A204.1 (cell line): ENCODE results near the gene HMG20B.

ENCODE experiments used
- FAIRE-seq: peaks from 2 replicates; lab custom pipeline; 2012; peaks lifted over from hg19 to GRCh38; lab: Jason Lieb, UNC

The HMG20B gene

DNA sequence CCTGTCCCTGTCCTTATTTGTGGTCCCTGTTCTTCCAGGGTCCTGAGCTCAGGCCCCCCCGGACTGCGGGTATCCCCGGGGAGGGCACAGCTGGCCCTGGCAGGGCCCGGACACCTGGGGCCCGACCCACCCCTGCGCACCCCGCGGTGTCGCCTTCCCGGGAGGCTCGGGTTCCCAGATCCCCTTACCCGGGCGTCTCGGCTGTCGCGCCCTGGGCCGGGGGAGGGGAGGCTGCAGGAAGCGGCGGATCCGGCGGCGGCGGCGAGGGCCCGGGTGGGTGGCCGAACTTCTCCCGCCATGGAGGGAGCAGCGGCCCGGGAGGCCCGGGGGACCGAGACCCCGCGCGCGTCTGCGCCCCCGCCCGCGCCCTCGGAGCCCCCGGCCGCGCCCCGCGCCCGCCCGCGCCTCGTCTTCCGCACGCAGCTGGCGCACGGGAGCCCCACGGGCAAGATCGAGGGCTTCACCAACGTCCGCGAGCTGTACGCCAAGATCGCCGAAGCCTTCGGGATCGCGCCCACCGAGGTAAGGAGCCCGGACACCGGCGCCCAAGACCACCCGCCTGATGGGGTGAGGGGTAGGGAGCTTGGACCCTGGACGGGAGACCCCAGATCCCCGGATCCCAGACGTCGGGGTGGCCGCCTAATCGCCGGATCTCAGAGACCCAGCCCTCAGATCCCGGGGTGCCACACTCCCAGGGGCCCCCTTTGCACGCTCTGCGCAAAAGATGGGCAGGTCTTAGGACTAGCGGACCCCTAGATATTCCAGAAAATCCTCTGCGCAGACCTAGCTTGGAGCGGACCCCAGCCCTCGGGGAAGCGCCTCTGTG, 12.8 kb downstream of the HMG20B start, which contains the start of gene GIPC3:
GIPC3 (plus strand) TSS at position 178 of the 826 bp plus-strand sequence; CDS start at position 298, 120 bp downstream.
- no peak for FAIRE-seq

DNA sequence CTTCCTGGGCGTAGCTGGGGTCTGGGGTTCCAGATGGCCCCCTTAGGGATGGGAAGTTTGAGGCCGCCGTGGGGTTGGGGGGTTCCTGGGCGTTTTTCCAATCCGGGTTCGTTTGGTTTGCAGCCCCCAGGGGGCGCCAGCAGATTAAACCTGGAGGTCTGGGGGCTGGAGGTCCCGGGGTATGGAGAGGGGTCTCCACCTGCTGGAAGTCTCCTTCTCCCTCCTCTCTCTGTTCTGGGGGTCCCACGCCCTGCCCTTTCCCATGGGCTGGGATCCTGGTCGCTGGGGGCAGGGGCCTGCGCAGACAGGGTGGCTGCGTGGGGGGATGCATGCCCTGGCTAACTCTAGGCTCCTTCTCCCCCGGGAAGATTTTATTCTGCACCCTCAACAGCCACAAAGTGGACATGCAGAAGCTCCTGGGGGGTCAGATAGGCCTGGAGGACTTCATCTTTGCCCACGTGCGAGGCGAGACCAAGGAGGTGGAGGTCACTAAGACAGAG, 13.4 kb downstream of the HMG20B start:
- no peak for FAIRE-seq

DNA sequence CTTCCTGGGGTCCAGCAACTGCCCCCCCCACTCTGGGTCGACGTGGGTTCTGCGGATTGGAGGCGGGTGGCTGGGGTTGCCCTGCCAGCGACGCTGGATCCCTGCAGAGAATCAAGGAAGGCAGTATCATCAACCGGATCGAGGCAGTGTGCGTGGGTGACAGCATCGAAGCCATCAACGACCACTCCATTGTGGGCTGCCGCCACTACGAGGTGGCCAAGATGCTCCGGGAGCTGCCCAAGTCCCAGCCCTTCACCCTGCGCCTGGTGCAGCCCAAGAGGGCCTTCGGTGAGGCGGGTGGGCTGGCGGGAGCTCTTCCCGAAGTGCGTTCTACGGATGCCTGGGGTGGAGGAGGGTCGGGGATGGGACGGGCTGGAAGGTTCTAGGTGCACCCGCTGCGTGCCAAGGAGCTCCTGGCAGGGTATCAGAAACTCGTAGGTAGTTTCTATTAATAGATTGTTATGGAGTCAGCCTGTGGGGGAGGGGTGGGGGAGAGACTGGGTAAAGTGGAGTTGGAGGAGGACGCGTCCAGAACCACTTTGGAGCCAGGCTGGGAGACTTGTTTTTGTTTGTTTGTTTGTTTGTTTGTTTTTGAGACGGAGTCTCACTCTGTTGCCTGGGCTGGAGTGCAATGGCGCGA, 14.1 kb downstream of the HMG20B start:
- no peak for FAIRE-seq

DNA sequence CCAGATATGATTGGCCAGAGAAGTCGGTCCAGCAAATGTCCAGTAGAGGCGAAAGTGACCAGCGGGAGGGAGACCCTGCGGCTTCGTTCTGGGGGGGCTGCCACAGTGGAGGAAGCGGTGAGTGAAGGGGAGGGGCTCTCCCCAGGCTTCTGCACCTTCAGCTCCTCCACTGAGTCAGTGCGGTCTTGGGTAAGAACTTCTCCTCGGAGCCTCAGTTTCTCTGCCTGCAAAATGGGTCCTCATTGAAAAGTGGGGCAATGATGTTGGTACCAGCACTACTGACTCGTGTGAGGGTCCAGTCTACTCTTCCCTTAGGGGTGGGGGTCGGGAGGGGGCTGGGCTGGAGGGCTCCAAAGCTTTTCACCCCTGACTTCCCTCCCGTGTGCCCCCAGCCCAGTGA, 16.7 kb downstream of the HMG20B start:
- FAIRE-seq, result no peak

DNA sequence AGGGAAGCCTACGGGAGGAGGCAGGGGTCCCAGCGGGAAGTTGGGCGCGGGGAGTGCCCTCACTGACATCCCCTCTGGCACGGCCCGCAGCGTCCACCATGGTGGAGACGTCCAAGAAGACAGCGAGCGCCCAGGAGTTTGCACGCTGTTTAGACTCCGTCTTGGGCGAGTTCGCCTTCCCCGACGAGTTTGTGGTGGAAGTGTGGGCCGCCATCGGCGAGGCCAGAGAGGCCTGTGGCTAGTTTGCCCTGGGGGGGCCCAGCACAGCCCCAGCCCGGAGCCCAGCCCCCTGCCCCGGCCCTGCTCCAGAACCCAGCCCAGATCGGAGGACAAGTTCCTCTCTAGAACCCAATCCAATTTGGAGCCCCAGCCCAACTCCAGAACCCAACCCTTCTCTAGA, 17.2 kb downstream of the HMG20B start:
- no peak for FAIRE-seq

DNA sequence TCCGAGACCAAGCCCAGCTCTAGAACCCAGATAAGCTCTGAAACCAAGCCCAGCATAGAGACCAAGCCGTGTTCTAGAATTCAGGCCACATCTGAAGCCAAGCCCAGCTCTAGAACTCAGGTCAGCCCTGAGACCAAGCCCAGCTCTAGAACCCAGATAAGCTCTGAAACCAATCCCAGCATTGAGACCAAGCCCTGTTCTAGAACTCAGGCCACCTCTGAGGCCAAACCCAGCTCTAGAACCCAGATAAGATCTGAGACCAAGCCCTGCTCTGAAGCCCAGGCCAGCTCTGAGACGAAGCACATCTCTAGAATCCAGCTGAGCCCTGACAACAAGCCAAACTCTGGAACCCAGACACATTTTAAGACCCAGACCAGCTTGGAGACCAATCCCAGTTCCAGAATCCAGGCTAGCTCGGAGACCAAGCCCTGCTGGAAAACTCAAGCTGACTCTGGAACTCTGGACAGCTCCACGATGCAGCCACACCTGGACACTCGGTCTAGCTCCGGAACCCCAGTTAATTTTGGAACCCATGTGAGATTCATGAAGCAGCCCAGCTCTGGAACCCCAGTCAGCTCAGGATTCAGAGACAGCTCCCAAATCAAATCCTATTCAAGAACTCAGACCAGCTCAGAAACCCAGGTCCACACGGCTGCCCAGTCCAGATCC, 18.4 kb downstream of the HMG20B start:
- no peak for FAIRE-seq

DNA sequence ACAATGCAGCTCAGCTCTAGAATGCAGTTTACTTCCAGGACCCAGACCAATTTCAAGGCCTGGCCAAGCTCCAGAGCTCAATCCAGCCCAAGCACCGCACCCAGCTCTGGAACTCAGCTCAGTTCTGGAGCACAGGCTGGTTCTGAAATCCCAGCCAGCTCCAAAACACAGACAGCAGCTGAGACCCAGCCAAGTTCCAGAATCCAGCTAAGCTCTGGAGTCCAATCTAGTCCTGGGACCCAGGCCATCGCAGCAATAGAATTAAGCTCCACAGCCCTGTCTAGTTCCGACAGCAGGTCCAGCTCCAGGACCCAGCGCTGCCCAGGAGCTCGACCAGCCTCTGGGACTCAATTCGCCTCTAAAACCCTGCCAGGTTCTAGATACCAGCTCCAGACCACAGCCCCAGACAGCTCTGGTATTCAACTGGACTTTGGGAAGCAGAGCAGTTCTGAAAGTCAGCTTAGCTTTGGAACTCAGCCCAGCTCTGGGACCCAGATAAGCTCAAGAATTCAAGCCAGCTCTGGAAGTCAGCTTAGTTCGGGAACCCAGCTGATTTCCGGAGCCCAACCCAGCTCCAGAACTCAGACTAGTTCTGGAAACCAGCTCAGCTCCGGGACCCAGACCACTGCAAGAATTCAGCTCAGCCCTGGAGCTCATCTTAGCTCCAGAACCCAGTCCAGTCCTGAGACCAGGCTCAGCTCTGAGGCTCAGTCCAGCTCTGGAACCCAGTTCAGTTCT, 19.3 kb downstream of the HMG20B start:
- no peak for FAIRE-seq

DNA sequence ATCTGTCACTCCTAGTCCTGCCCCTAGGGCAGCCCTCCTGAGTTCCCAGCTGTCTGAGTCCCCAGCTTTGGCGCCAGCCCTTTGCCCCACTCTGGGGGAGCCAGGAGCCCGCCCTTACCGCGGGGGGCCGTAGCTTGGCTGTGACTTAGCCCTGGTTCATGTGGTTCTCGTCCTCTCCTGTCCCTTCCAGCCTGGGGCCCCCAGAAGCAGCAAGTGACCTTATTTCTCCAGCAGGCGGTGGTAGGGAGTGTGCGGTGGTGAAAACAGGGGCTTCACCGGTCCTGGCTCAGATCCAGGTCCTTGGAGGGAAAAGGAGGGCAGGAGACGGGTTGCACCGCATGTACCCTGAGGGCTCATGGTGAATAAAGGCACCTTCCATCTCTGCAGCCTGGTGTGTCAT, 20.4 kb downstream of the HMG20B start:
- FAIRE-seq, result no peak

DNA sequence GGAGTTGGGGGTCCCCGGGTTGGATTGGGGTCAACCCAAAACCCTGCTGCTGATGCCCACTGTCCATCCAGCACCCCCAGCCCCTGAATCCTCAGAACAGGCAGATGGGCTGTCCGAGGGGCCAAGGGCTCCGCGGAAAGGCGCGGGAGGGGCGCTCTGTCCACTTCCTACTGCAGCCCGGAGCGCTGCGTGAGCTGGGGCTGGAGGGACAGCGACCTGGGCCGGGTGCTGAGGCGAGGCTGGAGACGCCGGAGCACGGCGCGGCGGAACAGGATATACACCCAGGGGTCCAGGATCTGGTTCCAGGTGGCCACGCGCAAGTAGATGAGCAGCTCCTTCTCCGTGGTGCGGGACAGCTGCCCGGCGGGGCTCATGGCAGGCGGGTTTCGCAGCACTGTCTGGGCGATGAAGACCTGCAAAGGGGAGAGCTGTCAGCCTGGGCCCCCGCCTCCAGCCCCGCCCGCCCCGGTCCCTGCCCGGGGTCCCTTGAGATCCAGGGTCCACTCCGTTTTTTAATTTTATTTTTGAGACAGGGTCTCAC, 22.8 kb downstream of the HMG20B start:
- no peak for FAIRE-seq

DNA sequence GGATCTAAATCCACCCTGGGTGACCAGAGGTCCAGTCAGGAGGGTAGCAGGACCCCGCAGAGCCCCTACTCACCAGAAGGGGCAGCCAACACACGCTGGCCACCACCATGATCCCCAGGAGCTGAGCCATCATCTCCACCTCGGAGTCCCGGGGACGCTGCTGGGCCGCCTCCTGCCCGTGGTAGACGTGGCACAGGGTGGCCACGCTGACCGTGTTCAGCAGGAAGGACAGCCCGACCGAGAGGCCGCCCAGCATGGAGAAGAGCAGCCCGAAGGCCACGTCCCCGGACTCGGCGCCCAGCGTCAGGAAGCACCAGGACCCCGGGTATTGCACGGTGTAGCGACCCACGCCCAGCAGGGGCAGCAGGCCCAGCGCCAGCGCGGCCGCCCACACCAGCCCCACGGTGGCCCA, 27.0 kb downstream of the HMG20B start:
- no peak for FAIRE-seq

DNA sequence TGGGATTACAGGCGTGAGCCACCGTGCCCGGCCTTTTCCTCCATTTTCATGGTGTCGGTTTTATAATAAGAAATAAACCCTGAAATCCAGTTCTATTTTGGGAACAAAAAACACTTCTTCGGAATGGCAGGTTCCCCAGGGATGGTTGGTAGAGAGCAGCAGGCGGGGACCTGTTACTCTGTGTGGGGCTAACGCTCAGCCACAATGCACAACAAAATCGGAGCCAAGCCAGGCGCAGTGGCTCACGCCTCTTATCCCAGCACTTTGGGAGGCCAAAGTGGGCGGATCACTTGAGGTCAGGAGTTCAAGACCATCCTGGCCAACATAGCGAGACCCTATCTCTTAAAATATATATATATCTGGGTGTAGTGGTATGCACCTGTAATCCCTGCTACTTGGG, 28.3 kb downstream of the HMG20B start:
- no peak for FAIRE-seq

DNA sequence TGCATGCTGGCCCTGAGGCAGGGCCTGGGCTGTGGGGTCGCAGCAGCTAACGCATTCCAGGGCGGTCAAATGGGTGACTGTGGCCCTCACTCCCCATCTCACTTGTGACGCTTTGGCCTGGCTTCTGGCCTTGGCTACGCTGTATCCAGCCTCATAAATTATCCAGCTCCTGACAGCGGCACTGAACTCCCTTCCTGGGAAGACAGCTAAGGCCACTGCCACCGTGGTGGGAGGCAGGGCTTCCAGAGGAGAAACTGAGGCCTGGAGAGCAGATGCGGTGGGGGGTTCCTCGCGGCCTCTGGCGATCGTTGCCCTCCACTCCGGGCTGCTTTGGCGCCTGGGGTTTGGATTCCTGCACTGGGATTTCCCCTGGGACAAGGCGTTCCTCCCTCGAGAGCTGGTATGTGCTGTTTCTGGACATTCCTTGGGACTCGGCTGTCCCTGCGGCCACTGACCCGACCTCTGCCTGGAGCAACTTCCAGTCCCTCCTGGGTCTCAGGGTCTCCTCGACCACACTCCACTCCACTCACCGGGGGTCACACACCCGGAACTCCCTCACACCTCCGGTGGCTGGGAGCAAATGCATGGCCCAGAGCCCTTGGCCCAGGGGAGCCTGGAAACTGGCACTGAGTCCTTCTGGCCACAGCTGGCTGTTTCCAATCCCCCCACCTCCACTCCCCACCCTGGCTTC, 30.5 kb downstream of the HMG20B start:
- FAIRE-seq, result no peak

DNA sequence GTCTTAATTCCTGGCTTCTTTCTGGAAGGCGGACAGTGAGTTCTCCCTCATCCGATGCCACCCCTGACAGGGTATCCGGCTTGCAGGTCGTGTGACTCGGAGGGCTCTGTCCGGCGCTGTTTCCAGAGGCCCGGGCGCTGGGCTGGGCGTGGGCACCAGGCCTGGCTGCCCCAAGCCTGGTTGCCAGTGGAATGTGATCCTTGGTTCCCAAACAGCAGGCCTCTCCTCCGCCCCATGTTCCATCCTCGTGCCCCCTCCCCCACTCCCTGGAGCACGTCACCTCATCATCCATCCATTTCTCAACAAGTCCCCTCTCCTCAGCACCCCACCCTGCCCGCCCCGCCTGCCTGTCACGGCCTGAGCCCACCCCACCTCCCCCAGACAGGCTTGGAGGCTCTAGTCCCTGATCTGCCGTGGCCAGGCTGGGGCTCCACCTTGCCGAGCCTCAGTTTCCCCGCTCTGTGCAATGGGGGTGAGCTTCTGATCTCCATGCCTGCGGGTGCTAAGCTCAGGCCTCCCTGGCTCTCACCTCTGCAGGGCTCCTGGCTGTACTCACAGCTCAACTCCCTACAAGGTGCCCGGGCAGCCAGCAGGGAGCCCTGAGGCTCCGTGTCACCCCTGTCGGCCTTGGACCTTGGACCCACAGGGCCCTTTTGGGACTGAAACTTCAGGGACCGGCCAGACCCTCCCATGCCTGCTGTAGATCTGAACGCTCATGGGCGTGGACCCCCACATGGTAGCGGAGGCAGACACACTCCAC, 31.7 kb downstream of the HMG20B start:
- no peak for FAIRE-seq

DNA sequence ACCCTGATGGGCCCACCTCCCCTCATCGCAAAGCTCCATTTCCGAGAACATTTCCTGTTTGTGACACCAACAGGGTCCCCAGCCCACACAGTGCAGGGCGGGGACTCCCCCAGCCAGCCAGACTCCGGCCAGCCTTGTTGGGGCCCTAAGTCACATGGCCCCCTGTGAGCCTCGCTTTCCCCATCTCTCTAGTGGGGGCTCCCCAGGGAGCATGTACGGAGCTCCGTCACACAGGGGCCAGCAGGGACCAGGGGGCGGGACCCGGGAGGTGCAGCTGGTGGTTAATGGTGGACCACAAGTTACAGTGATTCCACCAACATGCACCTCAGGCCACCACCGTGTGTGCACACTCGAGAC, 32.2 kb downstream of the HMG20B start:
- no peak for FAIRE-seq

DNA sequence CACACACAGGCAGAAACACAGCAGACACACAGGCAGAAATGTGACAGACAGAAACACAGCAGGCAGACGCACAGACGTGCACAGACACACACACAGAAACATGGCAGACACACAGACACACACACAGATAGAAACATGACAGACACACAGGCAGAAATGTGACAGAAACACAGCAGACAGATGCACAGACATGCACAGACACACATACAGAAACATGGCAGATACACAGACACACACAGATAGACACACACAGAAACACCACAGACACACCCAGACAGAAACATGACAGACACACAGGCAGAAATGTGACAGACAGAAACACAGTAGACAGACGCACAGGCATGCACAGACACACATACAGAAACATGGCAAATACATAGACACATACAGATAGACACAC, 32.6 kb downstream of the HMG20B start:
- no peak for FAIRE-seq

DNA sequence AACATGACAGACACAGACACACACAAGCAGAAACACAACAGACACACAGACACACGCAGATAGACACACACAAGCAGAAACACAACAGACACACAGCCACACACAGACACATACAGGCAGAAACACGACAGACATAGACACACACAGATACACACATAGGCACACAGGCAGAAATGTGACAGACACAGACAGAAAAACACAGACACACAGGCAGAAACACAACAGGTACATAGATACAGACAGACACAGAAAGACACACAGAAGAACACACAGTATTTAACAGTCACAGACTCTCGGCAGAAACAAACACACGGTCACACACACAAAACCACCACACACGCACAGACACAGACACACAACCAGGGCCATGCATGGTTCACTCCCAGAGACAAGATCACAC, 33.0 kb downstream of the HMG20B start:
- FAIRE-seq, result no peak

DNA sequence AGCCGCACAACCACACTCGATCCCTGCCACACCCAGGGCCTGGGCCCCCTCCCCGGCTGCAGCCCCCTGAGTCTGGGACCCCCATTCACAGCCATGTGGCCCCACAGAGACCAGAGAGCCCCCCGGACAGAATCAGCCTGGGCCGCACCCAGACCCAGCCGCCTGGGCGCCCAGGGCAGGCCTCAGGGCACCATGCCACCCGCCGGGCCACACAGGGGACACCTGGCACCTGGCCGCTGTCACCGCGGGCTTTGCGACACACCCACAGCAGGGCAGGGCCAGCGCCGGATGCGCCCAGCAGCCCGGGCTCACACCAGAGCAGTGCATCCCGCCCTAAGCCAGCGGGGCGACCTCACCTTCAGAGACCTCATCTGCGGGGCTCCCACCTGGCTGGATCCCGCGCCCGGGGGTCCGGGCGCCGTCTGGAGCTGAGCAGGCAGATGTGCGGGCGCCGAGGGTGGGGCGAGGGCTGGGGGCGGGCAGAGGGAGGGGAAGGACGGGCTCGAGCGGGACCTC, 33.5 kb downstream of the HMG20B start:
- FAIRE-seq, result no peak

DNA sequence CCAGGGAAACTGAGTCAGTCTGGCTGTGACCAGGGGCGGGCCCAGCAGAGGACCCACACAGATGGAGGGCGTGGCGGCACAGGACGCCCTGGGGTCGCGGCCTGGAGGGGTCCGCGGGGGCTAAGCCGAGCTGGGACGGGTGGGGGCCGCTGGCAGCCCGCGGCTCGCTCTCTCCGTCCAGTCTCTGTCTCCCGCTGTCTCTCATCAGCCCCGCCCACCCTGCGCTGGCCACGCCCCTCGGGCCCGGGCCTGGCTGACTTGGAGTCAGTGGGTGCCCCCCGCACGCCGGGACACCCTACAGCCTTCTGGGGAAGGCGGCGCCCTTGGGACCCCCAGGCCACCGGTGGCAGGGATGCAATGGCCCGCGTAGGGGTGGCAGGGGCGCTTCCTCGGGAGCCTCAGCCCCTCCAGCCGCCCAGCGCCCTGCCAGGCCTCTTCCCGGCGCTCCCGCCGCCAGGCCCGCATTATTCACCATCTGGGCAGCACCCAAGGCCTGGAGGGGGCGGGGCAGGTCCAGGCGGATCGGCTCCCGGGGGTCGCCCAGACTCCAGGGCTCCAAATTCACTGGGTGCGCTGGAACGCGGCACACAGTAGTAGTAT, 34.0 kb downstream of the HMG20B start, which contains the start of gene TBXA2R:
TBXA2R (minus strand) TSS at position 186 of the 600 bp plus-strand sequence. CDS start 6,241 bp downstream, outside the sequence.
- FAIRE-seq, result no peak

DNA sequence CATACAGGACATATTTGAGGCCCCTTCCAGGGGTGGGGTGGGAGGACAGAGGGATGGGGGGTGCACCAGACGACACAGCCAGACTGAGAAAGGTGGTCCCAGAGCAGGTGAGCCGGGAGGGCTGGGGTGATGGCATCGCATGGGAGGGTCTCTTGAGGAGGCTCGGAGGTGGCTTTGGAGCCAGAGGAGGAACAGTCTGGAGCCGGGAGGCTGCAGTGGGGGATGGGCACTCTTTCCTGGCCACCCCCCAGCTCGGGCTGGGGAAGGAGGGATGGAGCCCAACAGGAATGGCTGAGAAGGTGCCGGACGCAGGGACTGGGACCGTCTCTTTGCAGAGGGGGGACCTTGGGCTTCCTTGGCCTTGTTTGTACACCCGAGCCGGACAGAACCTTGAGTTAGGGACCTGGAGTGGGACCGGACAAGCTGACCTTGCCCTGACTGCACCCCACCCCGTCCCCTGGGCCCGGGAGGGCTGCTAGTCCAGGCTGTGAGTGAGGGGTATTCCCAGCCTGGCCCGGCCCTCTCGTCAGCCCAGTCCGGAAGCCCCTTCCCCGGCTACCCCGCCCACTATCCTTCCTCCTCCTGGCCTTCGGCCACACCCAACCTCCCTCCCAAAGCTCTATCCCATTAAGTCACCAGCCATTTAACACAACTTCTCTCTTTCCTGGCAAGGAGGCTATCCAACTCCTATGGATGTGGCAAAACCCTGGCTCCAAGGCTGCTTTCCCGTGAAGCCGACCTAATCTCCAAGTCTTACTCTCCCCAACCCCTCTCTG, 34.7 kb downstream of the HMG20B start:
- no peak for FAIRE-seq
